Right lobe of liver (tissue), 4 donors: ENCODE results near the gene SPATS2L.

Experiments used
- POLR2A ChIP-seq: fragments of 450-650 bp; IDR thresholded peaks from one replicate; pipeline ENCODE4 v1.6.1; 2017; ENCODE audit warnings: antibody characterized with exemption, mild to moderate bottlenecking
- TF ChIP-seq, protein P1 (sequence below), 4 donors: fragments of 200-600 bp in 3 of 4; fragments of 450-650 bp in 1 of 4; IDR thresholded peaks; one replicate each; pipeline versions ENCODE4 v1.5.1 to v1.8.0; 2016 to 2022; ENCODE audit warnings: antibody characterized with exemption in 4 of 4, mild to moderate bottlenecking in 2 of 4
- donor health status: DM: no; HTN: no; CAD: no.
- donor health status: DM: no; HTN: no; CAD: no.
- donor health status: DM: no; HTN: yes; CAD: no.

GRCh38 chr2:200373973-200374416, 67.5 kb downstream of the SPATS2L start:
- TF ChIP-seq, protein P1, sequence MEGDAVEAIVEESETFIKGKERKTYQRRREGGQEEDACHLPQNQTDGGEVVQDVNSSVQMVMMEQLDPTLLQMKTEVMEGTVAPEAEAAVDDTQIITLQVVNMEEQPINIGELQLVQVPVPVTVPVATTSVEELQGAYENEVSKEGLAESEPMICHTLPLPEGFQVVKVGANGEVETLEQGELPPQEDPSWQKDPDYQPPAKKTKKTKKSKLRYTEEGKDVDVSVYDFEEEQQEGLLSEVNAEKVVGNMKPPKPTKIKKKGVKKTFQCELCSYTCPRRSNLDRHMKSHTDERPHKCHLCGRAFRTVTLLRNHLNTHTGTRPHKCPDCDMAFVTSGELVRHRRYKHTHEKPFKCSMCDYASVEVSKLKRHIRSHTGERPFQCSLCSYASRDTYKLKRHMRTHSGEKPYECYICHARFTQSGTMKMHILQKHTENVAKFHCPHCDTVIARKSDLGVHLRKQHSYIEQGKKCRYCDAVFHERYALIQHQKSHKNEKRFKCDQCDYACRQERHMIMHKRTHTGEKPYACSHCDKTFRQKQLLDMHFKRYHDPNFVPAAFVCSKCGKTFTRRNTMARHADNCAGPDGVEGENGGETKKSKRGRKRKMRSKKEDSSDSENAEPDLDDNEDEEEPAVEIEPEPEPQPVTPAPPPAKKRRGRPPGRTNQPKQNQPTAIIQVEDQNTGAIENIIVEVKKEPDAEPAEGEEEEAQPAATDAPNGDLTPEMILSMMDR (IDR thresholded peaks at IDR 0.05) = no peak
- TF ChIP-seq POLR2A = no peak
